Liver (tissue), 9 donors: Measurements from ENCODE around the gene B4GALT2. TPM values are rescaled to one million over a fixed set of nuclear protein-coding genes. Genes with fewer than 3 reads are reported as not detected.

Source experiments
- DNase-seq: peaks from one replicate; pipeline ENCODE4 v3.0.0-alpha.2; 2017; ENCODE audit warnings: low spot score
- H3K27ac ChIP-seq, 2 donors: one replicate each; pipeline ENCODE4 v1.7.0; 2013; ENCODE audit warnings: inconsistent platforms in 2 of 2, low read length in 2 of 2, control low read depth in 1 of 2, low read depth in 1 of 2, mild to moderate bottlenecking in 1 of 2
- H3K27me3 ChIP-seq, 4 donors: one replicate each; pipeline versions ENCODE4 v1.6.1 to v1.7.0; 2013; ENCODE audit warnings: low read length in 3 of 4, inconsistent platforms in 1 of 4, mild to moderate bottlenecking in 1 of 4, moderate library complexity in 1 of 4; ENCODE audit not compliant: control insufficient read depth in 4 of 4, insufficient read depth in 4 of 4
- H3K36me3 ChIP-seq, 4 donors: one replicate each; pipeline versions ENCODE4 v1.6.1 to v1.7.0; 2013; ENCODE audit warnings: low read length in 3 of 4, mild to moderate bottlenecking in 3 of 4, low read depth in 1 of 4, moderate library complexity in 1 of 4; ENCODE audit not compliant: control insufficient read depth in 4 of 4, insufficient read depth in 3 of 4
- H3K4me1 ChIP-seq, 4 donors: one replicate each; pipeline versions ENCODE4 v1.6.1 to v1.7.0; 2013; ENCODE audit warnings: low read length in 3 of 4, mild to moderate bottlenecking in 3 of 4, moderate library complexity in 1 of 4; ENCODE audit not compliant: control insufficient read depth in 4 of 4, insufficient read depth in 4 of 4
- H3K4me3 ChIP-seq, 3 donors: one replicate each; pipeline versions ENCODE4 v1.6.1 to v1.7.0; 2013; ENCODE audit warnings: low read length in 3 of 3, control low read depth in 1 of 3, low read depth in 1 of 3, mild to moderate bottlenecking in 1 of 3
- H3K9ac ChIP-seq, 2 donors: one replicate each; pipeline ENCODE4 v1.7.0; 2013; ENCODE audit warnings: low read length in 2 of 2, mild to moderate bottlenecking in 2 of 2, moderate library complexity in 2 of 2, control low read depth in 1 of 2, low read depth in 1 of 2
- H3K9me3 ChIP-seq, 4 donors: one replicate each; pipeline versions ENCODE4 v1.6.1 to v1.7.0; 2013; ENCODE audit warnings: low read length in 3 of 4; ENCODE audit not compliant: control insufficient read depth in 4 of 4
- ATF3 ChIP-seq: IDR thresholded peaks from 2 replicates; pipeline ENCODE4 v1.6.1; 2016; ENCODE audit warnings: antibody characterized with exemption
- CTCF ChIP-seq: fragments of 150-350 bp; IDR thresholded peaks from 2 replicates; pipeline ENCODE4 v1.5.1; 2017; ENCODE audit warnings: improper control_type of control experiment, low read depth, low read length; ENCODE audit not compliant: missing input control
- EGR1 ChIP-seq, 2 donors: IDR thresholded peaks; 2 replicates each; pipeline ENCODE4 v1.6.1; 2016 to 2018; ENCODE audit warnings: antibody characterized with exemption in 2 of 2, low read depth in 2 of 2
- FOXA1 ChIP-seq: IDR thresholded peaks from 2 replicates; pipeline ENCODE4 v1.6.1; 2016; ENCODE audit warnings: antibody characterized with exemption
- FOXA2 ChIP-seq: IDR thresholded peaks from 2 replicates; pipeline ENCODE4 v1.6.1; 2016; ENCODE audit warnings: antibody characterized with exemption
- GABPA ChIP-seq, 2 donors: IDR thresholded peaks in 1 of 2; conservative IDR thresholded peaks in 1 of 2; 2 replicates each; pipeline ENCODE4 v1.6.1; 2016; ENCODE audit warnings: antibody characterized with exemption in 2 of 2, mild to moderate bottlenecking in 1 of 2, moderate library complexity in 1 of 2
- HNF4A ChIP-seq, 2 donors: conservative IDR thresholded peaks; 2 replicates each; pipeline ENCODE4 v1.6.1; 2016; ENCODE audit warnings: antibody characterized with exemption in 2 of 2, mild to moderate bottlenecking in 2 of 2
- HNF4G ChIP-seq: IDR thresholded peaks from 2 replicates; pipeline ENCODE4 v1.6.1; 2016; ENCODE audit warnings: antibody characterized with exemption
- JUND ChIP-seq, 2 donors: IDR thresholded peaks; 2 replicates each; pipeline ENCODE4 v1.6.1; 2016; ENCODE audit warnings: antibody characterized with exemption in 2 of 2
- MAX ChIP-seq: IDR thresholded peaks from 2 replicates; pipeline ENCODE4 v1.6.1; 2016; ENCODE audit warnings: antibody characterized with exemption
- NR2F2 ChIP-seq: IDR thresholded peaks from 2 replicates; pipeline ENCODE4 v1.6.1; 2016; ENCODE audit warnings: antibody characterized with exemption
- RAD21 ChIP-seq, 2 donors: IDR thresholded peaks; 2 replicates each; pipeline ENCODE4 v1.6.1; 2016; ENCODE audit warnings: antibody characterized with exemption in 2 of 2, mild to moderate bottlenecking in 2 of 2
- REST ChIP-seq: IDR thresholded peaks from 2 replicates; pipeline ENCODE4 v1.6.1; 2016; ENCODE audit warnings: antibody characterized with exemption, mild to moderate bottlenecking
- RXRA ChIP-seq, 2 donors: IDR thresholded peaks; 2 replicates each; pipeline ENCODE4 v1.6.1; 2017 to 2018; ENCODE audit warnings: antibody characterized with exemption in 2 of 2, mild to moderate bottlenecking in 1 of 2
- SP1 ChIP-seq: IDR thresholded peaks from 2 replicates; pipeline ENCODE4 v1.6.1; 2018; ENCODE audit warnings: antibody characterized with exemption, mild to moderate bottlenecking
- TAF1 ChIP-seq: conservative IDR thresholded peaks from 2 replicates; pipeline ENCODE4 v1.6.1; 2016; ENCODE audit warnings: antibody characterized with exemption, mild to moderate bottlenecking
- YY1 ChIP-seq: IDR thresholded peaks from 2 replicates; pipeline ENCODE4 v1.6.1; 2016; ENCODE audit warnings: antibody characterized with exemption, mild to moderate bottlenecking
- ZBTB33 ChIP-seq: IDR thresholded peaks from 2 replicates; pipeline ENCODE4 v1.6.1; 2016; ENCODE audit warnings: antibody characterized with exemption
- WGBS: extraction: QIAGEN DNeasy Blood & Tissue Kit; methylation state at CpG from one replicate; pipeline ENCODE4 v1.1.7; 2013; 5-methylcytosine and 5-hydroxymethylcytosine counted together
- polyA plus RNA-seq, 2 donors: library from polyadenylated mRNA; stranded (reverse) in 1 of 2; unstranded in 1 of 2; fragments of 200-250 nt in 1 of 2; fragments of >200 nt in 1 of 2; fragmentation: Nextera tagmentation in 1 of 2; extraction: Ambion mirVana in 1 of 2; gene quantifications; one replicate each; pipeline versions ENCODE4 v1.2.1 to v1.2.3, GENCODE V29; 2013 to 2015
- total RNA-seq, 2 donors: library from RNA; depleted of rRNA; stranded (reverse); fragments of >200 nt; gene quantifications; one replicate each; pipeline ENCODE4 v1.2.3, GENCODE V29; 2014
- donor health status: healthy.
- donor health status: healthy.
- donor health status: healthy.
- donor health status: healthy.
- donor health status: healthy.

Gene B4GALT2
- total and polyA plus RNA-seq, 4 donors = 2.9 to 31.5 (median 16.1) TPM

- peaks cover 0 to 14% (median 10%) of the 10 kb centered on the region in 4 donors for H3K36me3 ChIP-seq
- no peaks in the 10 kb centered on the region for H3K9me3 ChIP-seq
- H3K27me3 ChIP-seq = no peaks in the 10 kb centered on the region
- DNase-seq = no peak
- H3K4me3 ChIP-seq = no peak overlapping the region
- H3K27ac ChIP-seq = peak overlapping the region; percentile 8
- H3K9ac ChIP-seq = no peak overlapping the region
- WGBS = 76% methylated on average over 9 of the region's 9 CpGs
- TF ChIP-seq RAD21 (IDR thresholded peaks at IDR 0.05) (no peak), TAF1 (no peak), FOXA1 (no peak), NR2F2 (no peak), YY1 (no peak), JUND (IDR thresholded peaks at IDR 0.05) (no peak), HNF4G (no peak), REST (no peak), MAX (no peak), EGR1 (IDR thresholded peaks at IDR 0.05; ENCODE audit: low read depth in 2 of 2) (no peak), ZBTB33 (no peak)
- peaks cover 9 to 58% (median 45%) of the 10 kb centered on the region in 4 donors for H3K4me1 ChIP-seq
Observed at GRCh38 chr1:43977376-43978263, 1.4 kb upstream of the B4GALT2 start.

- Histone ChIP-seq H3K27ac (peak overlapping the region; percentile 43 to 72), H3K4me3 (peak overlapping the region in 1 of 3 donors; percentile 75), H3K27me3 (no peaks in the 10 kb centered on the region), H3K36me3 (peaks cover 0 to 13% (median 8%) of the 10 kb centered on the region in 4 donors), H3K9ac (no peak overlapping the region), H3K9me3 (no peaks in the 10 kb centered on the region), H3K4me1 (peaks cover 9 to 58% (median 45%) of the 10 kb centered on the region in 4 donors)
- WGBS = 27% methylated on average over 5 of the region's 5 CpGs
- no peak for DNase-seq
- TF ChIP-seq HNF4G (no peak), CTCF (no peak), MAX (no peak), RAD21 (IDR thresholded peaks at IDR 0.05) (no peak), GABPA (IDR thresholded peaks at IDR 0.05 in 1 of 2, conservative IDR thresholded peaks at IDR 0.05 in 1 of 2) (no peak), NR2F2 (no peak), TAF1 (no peak), FOXA1 (no peak), SP1 (peak; percentile 29), RXRA (IDR thresholded peaks at IDR 0.05) (peak in 1 of 2 donors; percentile 38), JUND (IDR thresholded peaks at IDR 0.05) (no peak), FOXA2 (no peak), ZBTB33 (no peak), HNF4A (conservative IDR thresholded peaks at IDR 0.05) (peak; percentile 47 to 53), YY1 (no peak), ATF3 (no peak), EGR1 (IDR thresholded peaks at IDR 0.05; ENCODE audit: low read depth in 2 of 2) (peak in 1 of 2 donors; percentile 19)
Observed at GRCh38 chr1:43978264-43978550, 803 bp upstream of the B4GALT2 start.
